ENCODE results near the gene PPP1R2C. TPM values are rescaled to one million over a fixed set of nuclear protein-coding genes. Genes with fewer than 3 reads are reported as not detected.

PPP1R2C gene
- total RNA-seq = not detected
- 1 to 10 TPM in 1 of 2 donors, under 1 TPM in 1; 0.90 to 1.8 TPM for polyA plus RNA-seq

- Mint-ChIP-seq H3K36me3 (peaks cover 0 to 9% of the 10 kb centered on the region in 2 donors), H3K27ac (peak within 1 kb of the TSS in 6 of 7 donors; percentile 39 to 88 (median 69))
- CTCF ChIA-PET (ENCODE audit: partially characterized antibody) = no interaction called here
Measured at GRCh38 chrX:42778096-42778495, at the start of gene PPP1R2C. TSS of gene PPP1R2C (minus strand) at chrX:42778163. CDS start at chrX:42778079, 84 bp downstream.

DNA sequence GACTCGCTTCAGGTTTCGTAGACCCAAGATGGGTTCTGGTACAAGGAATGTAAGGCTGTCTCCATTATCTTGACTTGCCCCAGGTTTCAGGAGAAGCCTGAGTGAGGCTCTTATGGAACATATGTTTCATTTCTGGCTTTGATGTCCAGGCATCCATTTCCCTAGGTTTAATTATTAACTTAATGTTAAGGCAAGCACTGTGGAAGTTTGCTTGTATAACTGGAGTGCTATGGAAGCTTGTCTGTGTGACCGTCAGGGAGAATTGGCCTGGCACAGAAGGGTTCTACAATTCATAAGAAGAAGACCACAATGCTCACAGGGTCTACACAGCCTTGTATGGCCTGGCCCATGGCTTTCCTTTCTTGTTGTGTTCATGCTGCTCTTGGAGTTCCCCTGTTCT, 47.2 kb upstream of the PPP1R2C start:
- H3K9me3 ChIP-seq (ENCODE audit: control insufficient read depth in 1 of 2, low read length in 2 of 2) = no peaks in the 10 kb centered on the region
- no peak overlapping the region for H3K27ac ChIP-seq (ENCODE audit: low read depth, low read length)
- intact Hi-C loops (cut with micrococcal nuclease) = no loop called here
- no peaks in the 10 kb centered on the region for H3K27me3 ChIP-seq (ENCODE audit: insufficient read depth, low read length)
- Mint-ChIP-seq H3K9me3 (peaks cover 0 to 9% (median 3%) of the 10 kb centered on the region in 8 donors), H3K4me1 (no peaks in the 10 kb centered on the region), H3K36me3 (no peaks in the 10 kb centered on the region), H3K27ac (no peak overlapping the region), H3K27me3 (no peaks in the 10 kb centered on the region), H3K4me3 (no peak overlapping the region)
- POLR2A ChIA-PET (ENCODE audit: partially characterized antibody) = no interaction called here
- DNase-seq = no peak
- CTCF ChIA-PET (ENCODE audit: partially characterized antibody) = interaction anchor here (0.5 kb wide), 1 partner anchor 17 kb away, joined by 3 read pairs; no protein-coding TSS in a partner anchor
- H3K4me1 ChIP-seq (ENCODE audit: insufficient read depth, low read length) = no peaks in the 10 kb centered on the region
- no peak overlapping the region for H3K4me3 ChIP-seq (ENCODE audit: low read length in 2 of 2)
- no peaks in the 10 kb centered on the region for H3K36me3 ChIP-seq (ENCODE audit: insufficient read depth, low read length)

More at GRCh38 chrX:42778096-42778495, at the start of gene PPP1R2C:
- Mint-ChIP-seq H3K4me3 (peak within 1 kb of the TSS in 6 of 8 donors; percentile 13 to 66 (median 52)), H3K27me3 (no peaks in the 10 kb centered on the region), H3K9me3 (peaks cover 0 to 12% (median 2%) of the 10 kb centered on the region in 8 donors), H3K4me1 (peaks cover 4 to 13% (median 7%) of the 10 kb centered on the region in 4 donors)
- Histone ChIP-seq H3K4me3 (ENCODE audit: low read length in 2 of 2) (no peak within 1 kb of the TSS), H3K27me3 (ENCODE audit: insufficient read depth, low read length) (no peaks in the 10 kb centered on the region), H3K9me3 (ENCODE audit: control insufficient read depth in 1 of 2, low read length in 2 of 2) (no peaks in the 10 kb centered on the region), H3K36me3 (ENCODE audit: insufficient read depth, low read length) (no peaks in the 10 kb centered on the region), H3K4me1 (ENCODE audit: insufficient read depth, low read length) (no peaks in the 10 kb centered on the region), H3K27ac (ENCODE audit: low read depth, low read length) (no peak within 1 kb of the TSS)
- intact Hi-C loops (cut with micrococcal nuclease) = no loop called here
- POLR2A ChIA-PET (ENCODE audit: partially characterized antibody) = no interaction called here
- DNase-seq = peak in 4 of 5 donors; percentile 61 to 77 (median 66)

DNA sequence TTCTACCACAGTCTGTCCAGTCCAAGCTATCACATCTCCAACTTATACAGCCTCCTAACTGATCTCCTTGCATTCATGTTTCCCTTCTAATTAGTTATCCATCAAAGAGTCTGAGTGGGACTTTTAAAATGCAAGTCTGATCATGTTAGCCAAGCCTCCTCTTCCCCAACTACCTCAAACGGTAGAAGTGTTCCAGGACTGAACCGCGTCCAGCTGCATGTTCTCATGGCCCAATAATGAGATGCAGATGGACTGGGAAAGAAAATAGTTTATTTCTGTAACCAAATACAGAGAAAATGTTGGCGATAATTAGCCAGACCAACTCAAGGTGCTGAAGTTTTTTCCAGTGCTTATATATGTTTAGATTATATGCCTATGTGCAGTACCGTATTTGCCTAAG, 46.6 kb upstream of the PPP1R2C start:
- H3K36me3 Mint-ChIP-seq = no peaks in the 10 kb centered on the region
- no peaks in the 10 kb centered on the region for H3K27me3 ChIP-seq (ENCODE audit: insufficient read depth, low read length)
- H3K27me3 Mint-ChIP-seq = no peaks in the 10 kb centered on the region
- no peak overlapping the region for H3K27ac ChIP-seq (ENCODE audit: low read depth, low read length)
- no peaks in the 10 kb centered on the region for H3K4me1 Mint-ChIP-seq
- ChIA-PET CTCF (ENCODE audit: partially characterized antibody) (no interaction called here), POLR2A (ENCODE audit: partially characterized antibody) (no interaction called here)
- no peak for DNase-seq
- H3K4me3 ChIP-seq (ENCODE audit: low read length in 2 of 2) = no peak overlapping the region
- intact Hi-C loops (cut with micrococcal nuclease) = no loop called here
- peaks cover 0 to 10% (median 4%) of the 10 kb centered on the region in 8 donors for H3K9me3 Mint-ChIP-seq
- H3K27ac Mint-ChIP-seq = no peak overlapping the region
- no peaks in the 10 kb centered on the region for H3K9me3 ChIP-seq (ENCODE audit: control insufficient read depth in 1 of 2, low read length in 2 of 2)
- no peaks in the 10 kb centered on the region for H3K4me1 ChIP-seq (ENCODE audit: insufficient read depth, low read length)
- H3K4me3 Mint-ChIP-seq = no peak overlapping the region
- H3K36me3 ChIP-seq (ENCODE audit: insufficient read depth, low read length) = no peaks in the 10 kb centered on the region

DNA sequence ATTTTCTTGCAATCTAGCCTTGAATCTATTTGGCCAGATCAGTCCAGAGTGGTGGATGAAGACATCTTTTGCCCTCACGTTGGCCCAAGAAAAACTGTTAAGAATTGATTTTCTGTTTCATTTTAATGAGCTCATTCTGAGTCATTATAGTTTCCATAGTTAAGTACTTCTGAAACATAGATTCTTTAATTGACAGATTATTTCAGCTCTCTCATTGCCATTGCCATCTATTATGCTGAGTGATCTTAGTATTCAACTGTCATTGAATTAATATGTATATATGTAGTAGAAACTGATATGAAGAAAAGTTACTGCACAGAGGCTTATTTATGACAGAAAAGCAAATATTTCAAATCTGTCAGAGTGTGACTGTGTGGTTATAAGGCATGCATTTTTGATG, 45.5 kb upstream of the PPP1R2C start:
- Mint-ChIP-seq H3K27ac (no peak overlapping the region), H3K9me3 (peaks cover 0 to 13% (median 7%) of the 10 kb centered on the region in 8 donors), H3K4me1 (peaks cover 0 to 2% (median 0%) of the 10 kb centered on the region in 4 donors), H3K36me3 (no peaks in the 10 kb centered on the region), H3K27me3 (no peaks in the 10 kb centered on the region), H3K4me3 (no peak overlapping the region)
- intact Hi-C loops (cut with micrococcal nuclease) = no loop called here
- no peak overlapping the region for H3K27ac ChIP-seq (ENCODE audit: low read depth, low read length)
- H3K9me3 ChIP-seq (ENCODE audit: control insufficient read depth in 1 of 2, low read length in 2 of 2) = no peaks in the 10 kb centered on the region
- POLR2A ChIA-PET (ENCODE audit: partially characterized antibody) = no interaction called here
- no peaks in the 10 kb centered on the region for H3K27me3 ChIP-seq (ENCODE audit: insufficient read depth, low read length)
- H3K36me3 ChIP-seq (ENCODE audit: insufficient read depth, low read length) = no peaks in the 10 kb centered on the region
- DNase-seq = no peak
- no peak overlapping the region for H3K4me3 ChIP-seq (ENCODE audit: low read length in 2 of 2)
- no peaks in the 10 kb centered on the region for H3K4me1 ChIP-seq (ENCODE audit: insufficient read depth, low read length)
- CTCF ChIA-PET (ENCODE audit: partially characterized antibody) = no interaction called here

DNA sequence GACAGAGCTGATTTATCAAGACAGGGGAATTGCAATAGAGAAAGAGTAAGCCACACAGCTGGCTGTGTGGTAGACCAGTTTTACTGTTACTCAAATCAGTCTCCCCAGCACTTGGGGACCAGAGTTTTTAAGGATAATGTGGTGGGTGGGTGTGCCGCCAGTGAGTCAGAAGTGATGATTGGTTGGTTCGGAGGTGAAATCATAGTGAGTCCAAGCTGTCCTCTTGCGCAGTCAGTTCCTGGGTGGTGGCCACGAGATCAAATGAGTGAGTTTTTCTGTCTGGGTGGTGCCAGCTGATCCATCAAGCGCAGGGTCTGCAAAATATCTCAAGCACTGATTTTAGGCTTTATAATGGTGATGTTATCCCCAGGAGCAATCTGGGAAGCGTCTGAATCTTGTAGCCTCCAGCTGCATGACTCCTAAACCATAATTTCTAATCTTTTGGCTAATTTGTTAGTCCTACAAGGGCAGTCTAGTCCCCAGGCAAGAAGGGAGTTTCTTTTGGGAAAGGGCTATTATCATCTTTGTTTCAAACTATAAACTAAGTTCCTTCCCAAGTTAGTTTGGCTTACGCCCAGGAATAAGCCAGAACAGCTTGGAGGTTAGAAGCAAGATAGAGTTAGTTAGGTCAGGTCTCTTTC, 44.0 kb upstream of the PPP1R2C start:
- H3K4me1 Mint-ChIP-seq = peaks cover 0 to 2% (median 0%) of the 10 kb centered on the region in 4 donors
- H3K4me3 Mint-ChIP-seq = no peak overlapping the region
- Histone ChIP-seq H3K27ac (ENCODE audit: low read depth, low read length) (no peak overlapping the region), H3K9me3 (ENCODE audit: control insufficient read depth in 1 of 2, low read length in 2 of 2) (no peaks in the 10 kb centered on the region), H3K36me3 (ENCODE audit: insufficient read depth, low read length) (no peaks in the 10 kb centered on the region), H3K4me1 (ENCODE audit: insufficient read depth, low read length) (no peaks in the 10 kb centered on the region), H3K27me3 (ENCODE audit: insufficient read depth, low read length) (no peaks in the 10 kb centered on the region), H3K4me3 (ENCODE audit: low read length in 2 of 2) (no peak overlapping the region)
- POLR2A ChIA-PET (ENCODE audit: partially characterized antibody) = interaction anchor here (0.6 kb wide), 1 partner anchor 121 kb away, joined by 3 read pairs; no protein-coding TSS in a partner anchor
- H3K27ac Mint-ChIP-seq = peak overlapping the region in 1 of 7 donors; percentile 37
- H3K36me3 Mint-ChIP-seq = peaks cover 0 to under 1% of the 10 kb centered on the region in 2 donors
- intact Hi-C loops (cut with micrococcal nuclease) = no loop called here
- CTCF ChIA-PET (ENCODE audit: partially characterized antibody) = no interaction called here
- peaks cover 0 to 15% (median 8%) of the 10 kb centered on the region in 8 donors for H3K9me3 Mint-ChIP-seq
- H3K27me3 Mint-ChIP-seq = no peaks in the 10 kb centered on the region
- DNase-seq = no peak

- no peak overlapping the region for H3K4me3 ChIP-seq (ENCODE audit: low read length in 2 of 2)
- no peak for DNase-seq
- no peak overlapping the region for H3K27ac ChIP-seq (ENCODE audit: low read depth, low read length)
- peaks cover 0 to 44% (median 29%) of the 10 kb centered on the region in 8 donors for H3K9me3 Mint-ChIP-seq
- H3K9me3 ChIP-seq (ENCODE audit: control insufficient read depth in 1 of 2, low read length in 2 of 2) = no peaks in the 10 kb centered on the region
- H3K4me1 Mint-ChIP-seq = peaks cover 0 to 2% (median 0%) of the 10 kb centered on the region in 4 donors
- no peaks in the 10 kb centered on the region for H3K27me3 Mint-ChIP-seq
- CTCF ChIA-PET (ENCODE audit: partially characterized antibody) = no interaction called here
- H3K27me3 ChIP-seq (ENCODE audit: insufficient read depth, low read length) = no peaks in the 10 kb centered on the region
- no peaks in the 10 kb centered on the region for H3K4me1 ChIP-seq (ENCODE audit: insufficient read depth, low read length)
- intact Hi-C loops (cut with micrococcal nuclease) = no loop called here
- H3K4me3 Mint-ChIP-seq = peak overlapping the region in 1 of 8 donors; percentile 27
- H3K36me3 ChIP-seq (ENCODE audit: insufficient read depth, low read length) = no peaks in the 10 kb centered on the region
- POLR2A ChIA-PET (ENCODE audit: partially characterized antibody) = no interaction called here
- H3K27ac Mint-ChIP-seq = no peak overlapping the region
- peaks cover 0 to 17% of the 10 kb centered on the region in 2 donors for H3K36me3 Mint-ChIP-seq
Measured at GRCh38 chrX:42818151-42818921, 40.4 kb upstream of the PPP1R2C start.

DNA sequence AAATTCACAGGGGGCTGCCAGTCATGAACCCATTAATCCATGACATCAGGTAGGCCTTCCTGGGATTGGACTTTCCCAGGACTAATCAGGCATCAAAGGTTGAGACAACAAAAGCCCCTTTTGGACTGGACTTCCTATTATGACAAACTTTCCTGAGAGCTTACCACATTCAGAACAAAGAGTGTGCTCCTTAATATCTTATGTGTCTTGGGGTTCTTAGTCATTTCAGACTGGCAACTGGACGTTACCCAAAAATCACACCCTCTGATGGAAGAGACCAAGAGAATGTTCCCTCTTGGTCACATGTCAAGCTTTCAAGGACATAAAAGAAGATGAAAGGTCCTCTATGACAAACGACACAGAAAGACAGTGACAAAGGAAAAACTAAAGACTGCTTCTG, 31.6 kb upstream of the PPP1R2C start:
- Histone ChIP-seq H3K27me3 (ENCODE audit: insufficient read depth, low read length) (no peaks in the 10 kb centered on the region), H3K4me1 (ENCODE audit: insufficient read depth, low read length) (no peaks in the 10 kb centered on the region), H3K4me3 (ENCODE audit: low read length in 2 of 2) (no peak overlapping the region), H3K36me3 (ENCODE audit: insufficient read depth, low read length) (no peaks in the 10 kb centered on the region), H3K9me3 (ENCODE audit: control insufficient read depth in 1 of 2, low read length in 2 of 2) (no peaks in the 10 kb centered on the region), H3K27ac (ENCODE audit: low read depth, low read length) (no peak overlapping the region)
- Mint-ChIP-seq H3K27ac (no peak overlapping the region), H3K36me3 (peaks cover 0 to 5% of the 10 kb centered on the region in 2 donors), H3K4me1 (no peaks in the 10 kb centered on the region), H3K4me3 (no peak overlapping the region), H3K27me3 (no peaks in the 10 kb centered on the region), H3K9me3 (peaks cover 0 to 21% (median 11%) of the 10 kb centered on the region in 8 donors)
- ChIA-PET CTCF (ENCODE audit: partially characterized antibody) (interaction anchor here (0.6 kb wide), 1 partner anchor 1077 kb away, joined by 3 read pairs; no protein-coding TSS in a partner anchor), POLR2A (ENCODE audit: partially characterized antibody) (interaction anchor here (0.9 kb wide), 1 partner anchor 13 kb away, joined by 4 read pairs; no protein-coding TSS in a partner anchor)
- DNase-seq = no peak
- intact Hi-C loops (cut with micrococcal nuclease) = no loop called here

All from CD4-positive, alpha-beta memory T cell (primary cell).